K562 (cell line): ENCODE results near the gene TYRO3. TPM values are rescaled to one million over a fixed set of nuclear protein-coding genes. Genes with fewer than 3 reads are reported as not detected.
A peak's percentile ranks its signal among the peaks of the same experiment; 100 is the strongest.

ENCODE experiments used
- ATAC-seq: fragments of 200-7000 bp; cut with Tn5 transposase; 3 replicates; pipeline ENCODE4 v1.9.1; 2020; ENCODE audit warnings: moderate library complexity
- BruUV-seq: library from RNA; stranded (reverse); fragments of 400-500 nt; replicated peaks from 2 replicates; lab custom pipeline; 2021; lab: Mats Ljungman, UMichigan
- CTCF ChIA-PET: fragments of 300-600 bp; formaldehyde crosslinking; extraction: SDS; loops from one replicate; lab custom pipeline; 2021; ENCODE audit warnings: low intra/inter-chr PET ratio; lab: Yijun Ruan, JAX
- POLR2A ChIA-PET: fragments of 300-600, 350-650 bp; sonication (Branson Sonifier 250); formaldehyde crosslinking; extraction: SDS; loops from one replicate; lab custom pipeline; 2021; ENCODE audit warnings: antibody characterized with exemption, inconsistent platforms; lab: Yijun Ruan, JAX
- DNase-seq, 4 experiments: peaks; one replicate each; pipeline versions ENCODE4 v3.0.0 to v3.0.0-alpha.2; 2011 to 2018; ENCODE audit warnings: low spot score in 3 of 4, mixed read lengths in 3 of 4; ENCODE audit errors: extremely low read depth in 1 of 4
- FAIRE-seq: peaks from 2 replicates; lab custom pipeline; 2011; peaks lifted over from hg19 to GRCh38; lab: Jason Lieb, UNC
- H2AFZ ChIP-seq: 2 replicates; pipeline ENCODE4 v1.6.0; 2011; ENCODE audit warnings: low read depth, low read length, control low read depth, inconsistent platforms
- H3K27ac ChIP-seq: fragments of 200-600 bp; 3 replicates; pipeline ENCODE4 v1.8.0; 2011; ENCODE audit warnings: low read depth, mild to moderate bottlenecking, control low read depth, inconsistent platforms, low read length, moderate library complexity, mixed read lengths; ENCODE audit errors: extremely low read depth
- H3K27me3 ChIP-seq, 2 experiments: fragments of 300-600 bp in 1 of 2; 2 replicates in 1 of 2; 3 replicates in 1 of 2; pipeline versions ENCODE4 v1.6.0 to v1.8.0; 2011; ENCODE audit warnings: inconsistent platforms in 2 of 2, low read length in 2 of 2, mild to moderate bottlenecking in 1 of 2, mixed read lengths in 1 of 2, moderate library complexity in 1 of 2; ENCODE audit not compliant: control insufficient read depth in 2 of 2, insufficient read depth in 2 of 2
- H3K36me3 ChIP-seq: fragments of 300-600 bp; 3 replicates; pipeline ENCODE4 v1.8.0; 2011; ENCODE audit warnings: mild to moderate bottlenecking, low read length, inconsistent platforms; ENCODE audit not compliant: control insufficient read depth, insufficient read depth
- H3K4me1 ChIP-seq, 2 experiments: fragments of 200-600 bp in 1 of 2; replicated peaks in 1 of 2; 2 replicates in 1 of 2; 3 replicates in 1 of 2; pipeline versions ENCODE4 v1.5.1 to v1.8.0; 2011; ENCODE audit warnings: inconsistent platforms in 2 of 2, low read length in 2 of 2, mild to moderate bottlenecking in 1 of 2, mixed read lengths in 1 of 2, moderate library complexity in 1 of 2; ENCODE audit not compliant: control insufficient read depth in 2 of 2, insufficient read depth in 2 of 2
- H3K4me2 ChIP-seq: 2 replicates; pipeline ENCODE4 v1.6.1; 2011; ENCODE audit warnings: low read length, control low read depth, inconsistent platforms, mixed read lengths; ENCODE audit not compliant: insufficient read depth
- H3K4me3 ChIP-seq: fragments of 200-600 bp; sonication (generic), shearing (Covaris generic); 2 replicates; pipeline ENCODE4 v1.5.1; 2016; ENCODE audit warnings: control low read depth, inconsistent platforms
- H3K79me2 ChIP-seq: fragments of 200-600 bp; 3 replicates; pipeline ENCODE4 v1.8.0; 2011; ENCODE audit warnings: low read length, inconsistent platforms; ENCODE audit not compliant: control insufficient read depth, insufficient read depth
- H3K9ac ChIP-seq, 2 experiments: 2 replicates each; pipeline versions ENCODE4 v1.6.0 to v1.6.1; 2011; ENCODE audit warnings: low read depth in 2 of 2, low read length in 2 of 2, control low read depth in 1 of 2, inconsistent platforms in 1 of 2, mild to moderate bottlenecking in 1 of 2, mixed read lengths in 1 of 2; ENCODE audit not compliant: insufficient read depth in 1 of 2
- H3K9me1 ChIP-seq: one replicate; pipeline ENCODE4 v1.6.0; 2011; ENCODE audit warnings: inconsistent platforms, mild to moderate bottlenecking, low read length, moderate library complexity; ENCODE audit not compliant: control insufficient read depth, insufficient read depth
- H3K9me3 ChIP-seq: replicated peaks from 2 replicates; pipeline ENCODE4 v1.5.1; 2011; ENCODE audit warnings: low read depth, low read length, inconsistent platforms; ENCODE audit not compliant: control insufficient read depth, insufficient read depth
- H4K20me1 ChIP-seq: replicated peaks from 2 replicates; pipeline ENCODE4 v1.6.1; 2011; ENCODE audit warnings: low read length, inconsistent platforms, mixed read lengths; ENCODE audit not compliant: control insufficient read depth, insufficient read depth
- BCOR ChIP-seq: fragments of 450-650 bp; IDR thresholded peaks from 2 replicates; pipeline ENCODE4 v1.6.1; 2016
- CBFA2T3 ChIP-seq: fragments of 450-650 bp; IDR thresholded peaks from 2 replicates; pipeline ENCODE4 v1.6.1; 2017
- CHD2 ChIP-seq: IDR thresholded peaks from 2 replicates; pipeline ENCODE4 v1.6.1; 2011; ENCODE audit warnings: low read depth, low read length
- CTBP1 ChIP-seq: fragments of 450-650 bp; IDR thresholded peaks from 2 replicates; pipeline ENCODE4 v1.6.1; 2016; ENCODE audit warnings: borderline replicate concordance
- FOXA3 ChIP-seq, 2 experiments: fragments of 450-650 bp in 1 of 2; sonication (generic) in 1 of 2; formaldehyde crosslinking; IDR thresholded peaks in 1 of 2; conservative IDR thresholded peaks in 1 of 2; 2 replicates each; pipeline versions ENCODE4 v1.4.0 to v1.8.0; 2020 to 2022; ENCODE audit warnings: mild to moderate bottlenecking in 2 of 2, missing genetic modification reagents in 1 of 2
- GABPA ChIP-seq: fragments of 200-800 bp; sonication (Bioruptor generic); conservative IDR thresholded peaks from 2 replicates; pipeline ENCODE4 v1.6.1; 2016; ENCODE audit warnings: low read depth, missing genetic modification characterization, missing compliant biosample characterization
- JUND ChIP-seq, 2 experiments: IDR thresholded peaks; 2 replicates in 1 of 2; 3 replicates in 1 of 2; pipeline ENCODE4 v1.6.1; 2011; ENCODE audit warnings: borderline replicate concordance in 2 of 2, low read depth in 2 of 2, low read length in 2 of 2, improper control_type of control experiment in 1 of 2, missing biosample characterization in 1 of 2, missing genetic modification characterization in 1 of 2, missing genetic modification reagents in 1 of 2
- KLF16 ChIP-seq: IDR thresholded peaks from 2 replicates; pipeline ENCODE4 v1.6.1; 2016; ENCODE audit warnings: antibody characterized with exemption
- LEF1 ChIP-seq: fragments of 450-650 bp; IDR thresholded peaks from 2 replicates; pipeline ENCODE4 v1.6.1; 2016; ENCODE audit warnings: mild to moderate bottlenecking
- MTA3 ChIP-seq: fragments of 450-650 bp; formaldehyde crosslinking; IDR thresholded peaks from 2 replicates; pipeline ENCODE4 v1.6.1; 2017; ENCODE audit warnings: mild to moderate bottlenecking, borderline replicate concordance
- MXI1 ChIP-seq: IDR thresholded peaks from 2 replicates; pipeline ENCODE4 v1.6.1; 2011; ENCODE audit warnings: low read depth, mild to moderate bottlenecking, improper control_type of control experiment, low read length
- SMARCE1 ChIP-seq: fragments of 450-650 bp; IDR thresholded peaks from 2 replicates; pipeline ENCODE4 v1.7.1; 2016; ENCODE audit warnings: mild to moderate bottlenecking
- SNIP1 ChIP-seq: fragments of 450-650 bp; IDR thresholded peaks from 2 replicates; pipeline ENCODE4 v1.7.1; 2017; ENCODE audit warnings: low read depth, mild to moderate bottlenecking
- SOX6 ChIP-seq: fragments of 450-650 bp; IDR thresholded peaks from 2 replicates; pipeline ENCODE4 v1.6.1; 2014; ENCODE audit warnings: mild to moderate bottlenecking
- STAG1 ChIP-seq: sonication (generic); formaldehyde crosslinking; IDR thresholded peaks from 2 replicates; pipeline ENCODE4 v1.5.0; 2020; ENCODE audit warnings: missing genetic modification reagents, borderline replicate concordance
- TAL1 ChIP-seq: fragments of 450-650 bp; IDR thresholded peaks from 2 replicates; pipeline ENCODE4 v1.6.1; 2016; ENCODE audit warnings: mild to moderate bottlenecking
- TEAD1 ChIP-seq, 2 experiments: fragments of 450-650 bp in 1 of 2; sonication (generic) in 1 of 2; formaldehyde crosslinking; IDR thresholded peaks; 2 replicates each; pipeline versions ENCODE4 v1.4.0 to v1.8.0; 2020 to 2022; ENCODE audit warnings: mild to moderate bottlenecking in 2 of 2, missing genetic modification reagents in 1 of 2
- TRIM24 ChIP-seq, 2 experiments: fragments of 450-650 bp; IDR thresholded peaks; 2 replicates each; pipeline ENCODE4 v1.6.1; 2016
- ZBTB7A ChIP-seq: IDR thresholded peaks from 2 replicates; pipeline ENCODE4 v1.6.1; 2011; ENCODE audit warnings: low read depth, mild to moderate bottlenecking, low read length, moderate library complexity, borderline replicate concordance; ENCODE audit not compliant: control insufficient read depth
- ZEB2 ChIP-seq: fragments of 450-650 bp; IDR thresholded peaks from 2 replicates; pipeline ENCODE4 v1.6.1; 2016
- ZNF24 ChIP-seq: fragments of 450-650 bp; IDR thresholded peaks from 2 replicates; pipeline ENCODE4 v1.6.1; 2016
- ZNF507 ChIP-seq: conservative IDR thresholded peaks from 2 replicates; pipeline ENCODE4 v1.6.1; 2017; ENCODE audit warnings: missing genetic modification characterization, missing compliant biosample characterization
- ZNF586 ChIP-seq: fragments of 450-650 bp; formaldehyde crosslinking; conservative IDR thresholded peaks from 2 replicates; pipeline ENCODE4 v1.4.0; 2020; ENCODE audit warnings: mild to moderate bottlenecking, moderate library complexity
- WGBS: fragments of 100-300 bp; shearing (Covaris generic); methylation state at CpG from one replicate; pipeline ENCODE4 v1.1.6; 2016; ENCODE audit warnings: low coverage, mixed read lengths; ENCODE audit not compliant: insufficient coverage; ENCODE audit errors: missing lambda C conversion rate; 5-methylcytosine and 5-hydroxymethylcytosine counted together
- in situ Hi-C: fragments of 300-500 bp; cut with MboI; formaldehyde crosslinking; loops from 4 replicates; pipeline ENCODE4 v1.15.0; 2018; ENCODE audit warnings: inconsistent platforms, mixed read lengths
- intact Hi-C: fragments of 100-400 bp; cut with micrococcal nuclease; formaldehyde crosslinking; loops from 2 replicates; pipeline ENCODE4 v1.14.2; 2022
- polyA plus RNA-seq, 8 experiments: library from polyadenylated mRNA; depleted of rRNA in 4 of 8; stranded (reverse) in 5 of 8; unstranded in 3 of 8; fragments of >200 nt; fragmentation: Nextera tagmentation in 2 of 8; fragmentation: Illumina TruSeq in 1 of 8; extraction: Ambion mirVana in 2 of 8; extraction: Trizol in 1 of 8; gene quantifications; 2 replicates each; pipeline versions ENCODE4 v1.2.1 to v1.2.3, GENCODE V29; 2011 to 2014; ENCODE audit warnings: inconsistent platforms in 1 of 8, missing spikeins in 1 of 8
- total RNA-seq, 7 experiments: library from RNA; depleted of rRNA in 6 of 7; stranded (reverse); fragments of >200 nt in 6 of 7; fragmentation: Illumina TruSeq in 2 of 7; extraction: Trizol in 2 of 7; gene quantifications; 2 replicates each; pipeline versions ENCODE4 v1.2.1 to v1.2.3, GENCODE V29; 2011 to 2021; ENCODE audit warnings: low replicate concordance in 1 of 7
- TF ChIP-seq, protein P1 (sequence below): fragments of 200-800 bp; sonication (Bioruptor generic); IDR thresholded peaks from 2 replicates; pipeline ENCODE4 v1.6.1; 2017; ENCODE audit warnings: missing genetic modification characterization, missing compliant biosample characterization

TYRO3 gene
- total and polyA plus RNA-seq, 9 of the 15 experiments (the other 6 are each of a cell fraction or from before 2014, with no cell fraction given) = 2.6 to 39.6 (median 18.6) TPM

DNA sequence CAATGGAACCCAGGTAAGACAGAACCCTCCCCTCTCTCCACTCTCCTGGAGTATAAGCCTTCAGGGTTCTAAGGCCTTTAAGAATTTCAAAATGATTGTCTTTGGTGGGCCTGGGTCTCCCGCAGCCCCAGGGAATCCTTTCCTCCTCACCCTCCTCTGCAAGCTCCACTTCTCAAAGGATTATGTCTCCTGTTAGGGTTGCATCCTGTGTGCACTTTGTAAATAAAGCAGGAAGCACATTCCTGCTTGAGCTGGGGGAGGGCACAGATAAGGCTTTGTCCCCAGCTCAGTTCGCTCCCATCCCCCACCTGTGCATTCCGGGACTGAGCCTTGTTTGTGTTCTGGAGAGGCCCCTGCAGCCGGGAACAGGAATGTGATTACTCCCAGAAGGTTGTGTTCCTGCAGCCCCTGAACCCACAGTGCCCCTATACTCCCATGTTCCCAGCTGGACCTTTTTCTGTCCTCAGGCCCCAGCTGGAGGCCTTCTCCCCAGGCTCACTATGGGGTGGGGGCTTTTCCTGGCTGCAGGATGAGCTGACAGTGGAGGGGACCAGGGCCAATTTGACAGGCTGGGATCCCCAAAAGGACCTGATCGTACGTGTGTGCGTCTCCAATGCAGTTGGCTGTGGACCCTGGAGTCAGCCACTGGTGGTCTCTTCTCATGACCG is 9.5 kb downstream of the TYRO3 start:
- Histone ChIP-seq H3K27ac (peak overlapping the region; percentile 42; the same call in 2 of the 3 replicates), H3K9me1 (no peaks in the 10 kb centered on the region), H4K20me1 (0 out of 2 replicates have a peak, but pooled peaks cover 3% of the 10 kb centered on the region), H3K4me3 (no peak overlapping the region), H3K4me1 (peaks cover 51 to 53% of the 10 kb centered on the region in 2 experiments), H3K9me3 (no peaks in the 10 kb centered on the region), H2AFZ (peak overlapping the region; percentile 44), H3K4me2 (peak overlapping the region; percentile 46), H3K9ac (peak overlapping the region; percentile 32 to 68; a peak in 1 of 4 replicates), H3K27me3 (no peaks in the 10 kb centered on the region), H3K79me2 (no peaks in the 10 kb centered on the region), H3K36me3 (peaks cover 68% of the 10 kb centered on the region; the same call in 2 of the 3 replicates)
- DNase-seq (peak; percentile 53 to 76 (median 64)), ATAC-seq (peak; percentile 50), FAIRE-seq (peak; percentile 71)
- intact Hi-C loops = no loop called here
- POLR2A ChIA-PET = interaction anchor here (0.6 to 1.6 kb wide), 5 partner anchors 10 to 515 kb away, joined by 3 to 8 read pairs (median 3); no protein-coding TSS in a partner anchor
- in situ Hi-C loops = no loop called here
- CTCF ChIA-PET = no interaction called here
- 35% methylated on average over 8 of the region's 8 CpGs for WGBS
- no TSS peak for BruUV-seq
- TF ChIP-seq TRIM24 (IDR thresholded peaks at IDR 0.05) = peak in 1 of 2 experiments; percentile 54; a peak in 1 of 4 replicates
- TF ChIP-seq ZEB2 = peak; percentile 37; the same call in 1 of the 2 replicates
- peak; percentile 80 for TF ChIP-seq SOX6
- TF ChIP-seq CHD2 = 0 out of 2 replicates have a peak, but pooled peaks have one; percentile 19
- TF ChIP-seq TAL1 = no peak; the same call in 1 of the 2 replicates
- no peak for TF ChIP-seq MXI1
- TF ChIP-seq KLF16 = 0 out of 2 replicates have a peak, but pooled peaks have one; percentile 26
- TF ChIP-seq JUND (IDR thresholded peaks at IDR 0.05; ENCODE audit: borderline replicate concordance, low read depth, low read length) = no peak
- TF ChIP-seq JUND (tag; IDR thresholded peaks at IDR 0.05; ENCODE audit: borderline replicate concordance, low read depth, low read length) = peak; percentile 29; the same call in 1 of the 3 replicates
- TF ChIP-seq CBFA2T3 = peak; percentile 56
- TF ChIP-seq GABPA (tag) = 0 out of 2 replicates have a peak, but pooled peaks have one; percentile 23
- no peak for TF ChIP-seq ZNF586 (CRISPR knock-in tag)
- TF ChIP-seq LEF1 = peak; percentile 82
- peak in 1 of 2 experiments; percentile 61; a peak in 1 of 4 replicates for TF ChIP-seq TEAD1 (CRISPR knock-in tag; IDR thresholded peaks at IDR 0.05)
- no peak for TF ChIP-seq STAG1
- TF ChIP-seq MTA3 = 0 out of 2 replicates have a peak, but pooled peaks have one; percentile 45
- no peak for TF ChIP-seq ZNF507 (tag)
- peak; percentile 74; the same call in 1 of the 2 replicates for TF ChIP-seq CTBP1
- TF ChIP-seq BCOR = no peak
- no peak for TF ChIP-seq SNIP1
- TF ChIP-seq FOXA3 (CRISPR knock-in tag; conservative IDR thresholded peaks at IDR 0.05 in 1 of 2, IDR thresholded peaks at IDR 0.05 in 1 of 2) = peak in 1 of 2 experiments; percentile 64; a peak in 2 of 4 replicates
- TF ChIP-seq, protein P1, sequence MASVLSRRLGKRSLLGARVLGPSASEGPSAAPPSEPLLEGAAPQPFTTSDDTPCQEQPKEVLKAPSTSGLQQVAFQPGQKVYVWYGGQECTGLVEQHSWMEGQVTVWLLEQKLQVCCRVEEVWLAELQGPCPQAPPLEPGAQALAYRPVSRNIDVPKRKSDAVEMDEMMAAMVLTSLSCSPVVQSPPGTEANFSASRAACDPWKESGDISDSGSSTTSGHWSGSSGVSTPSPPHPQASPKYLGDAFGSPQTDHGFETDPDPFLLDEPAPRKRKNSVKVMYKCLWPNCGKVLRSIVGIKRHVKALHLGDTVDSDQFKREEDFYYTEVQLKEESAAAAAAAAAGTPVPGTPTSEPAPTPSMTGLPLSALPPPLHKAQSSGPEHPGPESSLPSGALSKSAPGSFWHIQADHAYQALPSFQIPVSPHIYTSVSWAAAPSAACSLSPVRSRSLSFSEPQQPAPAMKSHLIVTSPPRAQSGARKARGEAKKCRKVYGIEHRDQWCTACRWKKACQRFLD (CRISPR knock-in tag) = peak; percentile 21; the same call in 1 of the 2 replicates
- TF ChIP-seq SMARCE1 = peak; percentile 53; the same call in 1 of the 2 replicates
- no peak for TF ChIP-seq ZNF24
- TF ChIP-seq ZBTB7A = 0 out of 2 replicates have a peak, but pooled peaks have one; percentile 18
